OCI-LY7 (cell line): ENCODE data around the gene ERI3.

Experiments used
- EZH2phosphoT487 ChIP-seq: fragments of 200-600 bp; sonication (generic); IDR thresholded peaks from 2 replicates; pipeline ENCODE4 v1.6.1; 2018; ENCODE audit warnings: low read depth, borderline replicate concordance, mild to moderate bottlenecking, mixed run types, antibody characterized with exemption, low read length, moderate library complexity, mixed read lengths
- TF ChIP-seq, protein P1 (sequence below): fragments of 200-600 bp; sonication (generic); conservative IDR thresholded peaks from 2 replicates; pipeline ENCODE4 v1.5.1; 2014; ENCODE audit warnings: mild to moderate bottlenecking, antibody characterized with exemption, low read length, moderate library complexity, mixed read lengths

DNA sequence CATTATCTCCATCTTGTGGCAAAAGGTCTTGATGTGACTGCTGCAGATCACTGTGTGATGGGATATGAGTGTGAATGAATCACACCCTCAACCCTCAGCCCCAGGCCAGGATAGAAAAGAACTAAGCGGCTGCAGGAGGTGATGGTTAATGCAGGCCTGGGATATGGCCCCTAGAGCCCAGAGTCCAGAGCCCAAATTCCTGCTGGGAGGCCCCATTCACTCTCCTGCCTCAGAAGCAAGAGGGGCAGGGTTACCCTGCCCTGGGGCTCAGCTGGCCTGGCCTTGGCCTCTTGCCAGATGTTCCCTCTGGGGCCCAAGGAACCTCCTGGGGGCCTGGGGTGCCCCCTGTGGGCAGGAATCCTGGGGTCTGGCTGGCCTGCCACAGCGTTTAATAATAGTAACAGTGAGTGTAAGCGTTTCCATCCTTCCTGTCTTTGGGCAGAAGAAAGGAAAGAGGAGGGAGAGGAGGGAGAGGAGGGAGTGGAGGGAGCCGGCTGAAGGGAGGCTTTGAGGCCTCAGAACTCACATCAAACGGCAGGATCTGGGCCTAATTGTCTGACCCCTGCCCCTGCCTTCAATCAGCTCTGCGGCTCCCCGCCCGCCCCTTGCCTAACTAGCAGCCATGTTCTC lies 115.6 kb downstream of the ERI3 start:
- TF ChIP-seq, protein P1, sequence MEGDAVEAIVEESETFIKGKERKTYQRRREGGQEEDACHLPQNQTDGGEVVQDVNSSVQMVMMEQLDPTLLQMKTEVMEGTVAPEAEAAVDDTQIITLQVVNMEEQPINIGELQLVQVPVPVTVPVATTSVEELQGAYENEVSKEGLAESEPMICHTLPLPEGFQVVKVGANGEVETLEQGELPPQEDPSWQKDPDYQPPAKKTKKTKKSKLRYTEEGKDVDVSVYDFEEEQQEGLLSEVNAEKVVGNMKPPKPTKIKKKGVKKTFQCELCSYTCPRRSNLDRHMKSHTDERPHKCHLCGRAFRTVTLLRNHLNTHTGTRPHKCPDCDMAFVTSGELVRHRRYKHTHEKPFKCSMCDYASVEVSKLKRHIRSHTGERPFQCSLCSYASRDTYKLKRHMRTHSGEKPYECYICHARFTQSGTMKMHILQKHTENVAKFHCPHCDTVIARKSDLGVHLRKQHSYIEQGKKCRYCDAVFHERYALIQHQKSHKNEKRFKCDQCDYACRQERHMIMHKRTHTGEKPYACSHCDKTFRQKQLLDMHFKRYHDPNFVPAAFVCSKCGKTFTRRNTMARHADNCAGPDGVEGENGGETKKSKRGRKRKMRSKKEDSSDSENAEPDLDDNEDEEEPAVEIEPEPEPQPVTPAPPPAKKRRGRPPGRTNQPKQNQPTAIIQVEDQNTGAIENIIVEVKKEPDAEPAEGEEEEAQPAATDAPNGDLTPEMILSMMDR, result no peak
- TF ChIP-seq EZH2phosphoT487, result no peak
